Measurements from ENCODE around the gene ATP4A.

The ATP4A gene

GRCh38 chr19:35549879-35550523, 13.5 kb downstream of the ATP4A start:
- in situ Hi-C loops (cut with HindIII; ENCODE audit: low sequenced_read_pairs) = no loop called here

DNA sequence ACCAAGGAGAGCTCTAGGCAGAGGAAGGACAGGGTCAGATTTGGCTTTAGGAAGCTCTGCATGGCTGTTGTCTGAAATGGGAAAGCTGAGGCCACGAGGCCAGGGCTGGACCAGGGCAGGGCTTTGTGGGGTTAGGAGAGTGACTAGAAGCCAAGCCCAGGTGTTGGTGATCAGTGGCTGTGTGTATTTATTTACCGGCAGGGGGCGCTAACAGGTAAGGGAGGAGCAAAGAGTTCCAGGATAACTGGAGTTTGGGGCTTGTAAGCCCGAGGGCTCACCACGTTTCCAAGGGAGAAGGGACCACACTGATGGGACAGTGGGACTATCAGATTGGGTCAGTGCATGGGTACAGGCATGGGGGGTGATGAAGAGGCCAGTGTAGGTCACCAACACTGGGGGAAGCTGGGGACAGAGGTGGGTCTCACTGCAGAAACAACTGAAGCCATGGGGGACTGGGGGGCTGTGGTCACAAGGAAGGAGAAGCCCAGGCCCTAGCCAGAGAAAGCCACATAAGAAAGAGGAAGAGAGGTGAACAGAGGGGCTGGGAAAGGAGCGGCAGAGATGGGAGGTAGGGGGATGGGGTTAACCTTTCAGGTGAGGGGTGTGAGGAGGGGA, 14.2 kb downstream of the ATP4A start:
- in situ Hi-C loops (cut with HindIII; ENCODE audit: low sequenced_read_pairs) = no loop called here

DNA sequence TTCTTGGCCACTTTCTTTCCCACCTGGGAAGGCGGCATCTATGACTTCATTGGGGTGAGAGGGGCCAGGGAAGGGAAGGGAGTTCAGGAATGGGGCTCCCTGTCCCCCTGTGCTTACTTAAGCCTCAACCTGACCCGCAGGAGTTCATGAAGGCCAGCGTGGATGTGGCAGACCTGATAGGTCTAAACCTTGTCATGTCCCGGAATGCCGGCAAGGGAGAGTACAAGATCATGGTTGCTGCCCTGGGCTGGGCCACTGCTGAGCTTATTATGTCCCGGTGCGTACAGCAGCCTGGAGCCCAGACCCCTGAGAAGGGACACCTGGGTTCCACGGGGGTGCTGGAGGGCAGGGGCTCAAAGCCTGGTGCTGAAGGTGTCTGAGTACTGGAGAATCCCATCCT, 16.9 kb downstream of the ATP4A start:
- in situ Hi-C loops (cut with HindIII; ENCODE audit: low sequenced_read_pairs) = no loop called here

GRCh38 chr19:35545855-35546381, 17.5 kb downstream of the ATP4A start:
- in situ Hi-C loops (cut with HindIII; ENCODE audit: low sequenced_read_pairs) = no loop called here

GRCh38 chr19:35545001-35545854, 18.2 kb downstream of the ATP4A start, which contains the start of gene TMEM147:
TMEM147 (plus strand) TSS chr19:35545626; CDS start chr19:35545740, 114 bp downstream.
- in situ Hi-C loops (cut with HindIII; ENCODE audit: low sequenced_read_pairs) = no loop called here

- in situ Hi-C loops (cut with HindIII; ENCODE audit: low sequenced_read_pairs) = no loop called here
Observed at GRCh38 chr19:35544110-35544802, 19.2 kb downstream of the ATP4A start.

DNA sequence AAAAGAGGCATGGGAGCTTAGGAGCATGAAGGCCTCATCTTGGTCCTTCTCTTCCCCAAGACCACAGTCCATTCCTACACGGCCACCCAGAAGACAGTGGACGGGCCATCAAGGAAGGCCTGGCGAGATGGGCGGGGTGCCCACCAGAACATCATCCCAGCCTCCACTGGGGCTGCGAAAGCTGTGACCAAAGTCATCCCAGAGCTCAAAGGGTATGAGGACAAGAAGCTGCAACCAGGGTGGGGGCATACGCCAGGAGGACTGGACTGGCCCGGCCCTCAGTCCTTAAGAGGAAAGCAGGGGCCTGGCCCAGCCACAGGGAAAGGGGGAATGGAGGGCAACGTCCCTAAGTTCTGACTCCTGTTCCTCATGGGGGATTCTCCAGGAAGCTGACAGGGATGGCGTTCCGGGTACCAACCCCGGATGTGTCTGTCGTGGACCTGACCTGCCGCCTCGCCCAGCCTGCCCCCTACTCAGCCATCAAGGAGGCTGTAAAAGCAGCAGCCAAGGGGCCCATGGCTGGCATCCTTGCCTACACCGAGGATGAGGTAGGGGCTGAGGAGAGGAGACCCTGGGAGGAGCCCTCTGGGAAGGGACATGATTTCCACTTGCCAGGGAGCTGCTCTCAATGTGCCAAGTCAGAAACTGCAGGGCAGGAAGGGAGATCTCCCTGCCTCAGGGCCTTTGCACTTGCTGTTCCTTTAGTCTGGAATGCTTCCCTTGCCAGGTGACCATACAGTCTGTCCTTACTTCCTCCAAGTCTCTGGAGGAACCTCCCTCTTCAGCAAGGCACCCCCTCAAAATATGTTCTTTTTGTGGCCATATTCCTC, 20.0 kb downstream of the ATP4A start:
- in situ Hi-C loops (cut with HindIII; ENCODE audit: low sequenced_read_pairs) = no loop called here

DNA sequence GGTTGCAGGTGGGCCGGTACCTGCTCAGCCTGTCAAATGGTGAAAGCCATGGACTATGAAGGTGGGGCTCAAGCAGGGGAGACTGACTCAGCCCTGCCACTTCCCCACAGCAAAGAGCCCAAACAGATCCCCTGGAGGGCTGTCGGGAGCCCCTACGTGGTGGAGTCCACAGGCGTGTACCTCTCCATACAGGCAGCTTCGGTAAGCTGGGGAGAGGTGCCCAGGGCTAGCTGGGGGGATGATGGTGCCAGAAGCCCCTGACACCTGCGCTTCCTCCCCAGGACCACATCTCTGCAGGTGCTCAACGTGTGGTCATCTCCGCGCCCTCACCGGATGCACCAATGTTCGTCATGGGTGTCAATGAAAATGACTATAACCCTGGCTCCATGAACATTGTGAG, 21.2 kb downstream of the ATP4A start:
- in situ Hi-C loops (cut with HindIII; ENCODE audit: low sequenced_read_pairs) = no loop called here

DNA sequence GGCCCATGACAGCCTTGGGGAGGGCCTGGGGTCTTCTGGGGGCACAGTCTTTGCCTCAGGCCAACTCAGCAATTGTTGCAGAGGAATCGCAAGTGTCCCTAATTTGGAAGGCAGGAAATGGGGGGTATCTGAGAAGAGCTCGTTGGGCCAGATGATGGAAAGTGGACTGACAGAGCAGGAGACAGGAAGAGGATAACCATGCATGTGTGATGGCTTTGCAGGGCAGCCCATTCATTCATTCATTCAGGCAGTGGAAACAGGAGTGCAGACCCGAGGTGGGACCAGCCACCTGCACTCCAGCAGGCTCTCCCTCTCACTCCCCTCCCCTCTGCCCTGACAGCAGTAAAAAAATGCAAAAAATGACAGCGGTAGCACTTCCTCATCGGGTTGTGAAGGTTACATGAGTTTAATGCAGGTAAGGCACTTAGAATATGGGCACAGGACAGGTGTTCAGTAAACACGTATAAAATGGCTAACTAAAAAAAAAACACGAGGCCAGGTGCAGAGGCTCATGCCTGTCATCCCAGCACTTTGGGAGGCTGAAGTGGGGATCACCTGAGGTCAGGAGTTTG, 23.0 kb downstream of the ATP4A start:
- in situ Hi-C loops (cut with HindIII; ENCODE audit: low sequenced_read_pairs) = no loop called here

DNA sequence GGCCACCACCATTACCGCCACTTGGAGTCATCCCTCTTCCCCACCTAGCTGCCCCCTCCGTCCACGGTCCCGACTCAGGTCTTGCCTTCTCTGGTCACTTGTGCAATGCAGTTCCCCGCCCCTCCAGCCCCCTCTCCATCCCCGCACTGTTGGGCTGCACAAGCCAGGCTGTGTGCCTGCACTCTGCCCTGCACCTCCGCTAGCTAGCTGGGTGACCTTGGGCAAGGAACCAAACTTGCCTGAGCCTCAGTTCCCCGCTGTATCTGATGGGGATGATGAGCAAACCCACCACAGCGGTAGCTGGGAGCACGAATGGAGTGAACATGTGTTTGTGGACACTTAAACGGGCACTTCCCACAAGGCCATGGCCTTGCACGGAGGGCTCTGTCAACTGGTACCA, 23.6 kb downstream of the ATP4A start:
- in situ Hi-C loops (cut with HindIII; ENCODE audit: low sequenced_read_pairs) = no loop called here

- in situ Hi-C loops (cut with HindIII; ENCODE audit: low sequenced_read_pairs) = no loop called here
Observed at GRCh38 chr19:35539314-35539713, 24.1 kb downstream of the ATP4A start.

- in situ Hi-C loops (cut with HindIII; ENCODE audit: low sequenced_read_pairs) = no loop called here
Observed at GRCh38 chr19:35534803-35535480, 28.5 kb downstream of the ATP4A start.

GRCh38 chr19:35533822-35534392, 29.6 kb downstream of the ATP4A start:
- in situ Hi-C loops (cut with HindIII; ENCODE audit: low sequenced_read_pairs) = no loop called here

DNA sequence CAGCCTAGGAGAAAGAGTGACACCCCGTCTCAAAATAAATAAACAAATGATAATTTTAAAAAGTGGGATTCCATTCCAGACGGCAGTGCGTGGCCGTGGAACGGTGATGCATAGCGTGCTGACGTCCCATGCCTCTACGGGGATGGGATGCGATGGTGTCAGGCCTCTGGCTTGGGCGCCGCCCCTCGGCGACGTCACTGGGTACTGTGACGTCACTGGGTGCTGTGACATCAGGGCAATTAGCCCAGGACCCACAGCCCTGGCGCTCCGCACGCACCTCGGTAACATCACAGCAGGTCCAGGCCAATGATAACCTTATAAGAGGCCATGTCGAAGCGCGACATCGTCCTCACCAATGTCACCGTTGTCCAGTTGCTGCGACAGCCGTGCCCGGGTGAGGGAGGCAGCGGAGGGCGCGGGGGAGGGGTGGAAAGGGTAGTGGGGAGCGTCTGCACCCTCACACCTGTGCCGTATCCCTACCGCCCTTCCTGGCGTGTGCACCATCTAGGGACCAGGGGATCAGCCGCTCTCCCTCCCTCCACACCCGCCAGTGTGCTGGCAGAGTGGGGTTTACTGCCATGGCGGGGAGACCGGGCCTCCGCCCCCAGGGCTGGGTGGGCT, 30.1 kb downstream of the ATP4A start, which contains the start of gene GAPDHS:
Gene GAPDHS (plus strand): TSS at position 256 of the 621 bp plus-strand sequence. CDS start 72 bp downstream, at position 328.
- in situ Hi-C loops (cut with HindIII; ENCODE audit: low sequenced_read_pairs) = no loop called here

DNA sequence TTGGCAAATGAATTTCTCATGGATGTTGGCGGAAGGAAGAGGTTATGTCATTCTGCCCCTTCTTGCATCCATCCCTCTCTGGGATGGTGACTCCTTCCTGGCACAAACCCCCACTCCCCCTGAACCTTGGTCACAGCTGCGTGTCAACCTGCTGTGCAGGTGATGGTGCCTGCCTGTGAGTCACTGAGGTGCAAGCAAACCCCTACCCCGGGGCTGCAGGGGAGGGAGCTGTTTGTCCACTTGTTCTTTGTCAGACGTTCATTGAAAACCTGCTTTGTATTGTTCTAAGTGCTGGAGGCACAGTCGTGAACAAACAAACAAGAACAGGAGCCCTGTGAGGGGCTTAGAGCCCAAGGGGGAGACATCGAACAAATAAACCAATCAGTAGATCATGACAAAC, 32.2 kb downstream of the ATP4A start:
- in situ Hi-C loops (cut with HindIII; ENCODE audit: low sequenced_read_pairs) = no loop called here

DNA sequence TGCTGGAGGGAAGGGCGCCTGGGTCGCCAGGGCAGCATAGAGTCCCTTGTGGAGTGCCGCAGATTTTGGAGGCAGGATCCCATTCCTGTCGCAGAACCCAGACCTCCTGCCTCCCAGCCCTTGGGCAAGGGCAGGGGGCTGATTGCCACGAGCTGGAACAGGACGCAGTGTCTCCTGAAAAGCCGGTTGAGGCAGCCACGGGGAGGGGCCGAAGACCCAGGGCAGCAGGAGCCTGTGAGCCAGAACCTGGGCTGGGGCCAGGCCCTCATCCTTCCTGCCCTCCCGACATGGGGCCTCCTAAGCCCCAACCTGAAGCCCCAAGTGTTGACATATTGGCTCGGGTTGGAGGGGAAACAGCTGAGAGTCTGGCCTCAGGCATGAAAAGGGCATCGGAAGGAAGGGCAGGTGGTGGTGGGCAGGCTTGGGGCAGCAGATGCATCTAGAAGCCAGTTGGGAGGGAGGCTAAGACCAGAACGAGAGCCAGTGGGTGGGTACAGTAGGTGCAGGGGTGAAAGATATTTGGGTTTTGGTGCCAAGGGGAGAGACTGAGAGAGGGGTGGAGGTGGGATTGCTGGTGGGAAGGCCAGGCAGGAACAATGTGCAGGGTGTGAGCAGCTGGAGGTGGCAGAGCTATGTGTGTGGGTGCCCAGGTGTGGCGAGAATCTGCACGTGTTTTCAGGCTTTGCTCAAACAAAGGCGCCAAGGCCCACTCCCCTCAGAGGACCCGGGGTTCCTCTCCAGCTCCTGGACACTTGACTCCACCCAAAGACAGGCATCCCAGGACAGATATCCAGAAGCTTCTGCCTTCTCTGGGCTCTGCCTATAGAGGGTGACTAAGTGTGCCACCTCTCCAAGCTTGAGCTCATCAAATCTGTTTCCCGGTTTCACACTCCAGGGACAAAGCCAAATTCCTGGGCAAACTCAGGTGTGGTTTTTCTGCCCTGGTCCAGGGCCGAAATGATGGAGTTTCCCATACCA, 33.9 kb downstream of the ATP4A start:
- in situ Hi-C loops (cut with HindIII; ENCODE audit: low sequenced_read_pairs) = no loop called here

Data from DLD1 (cell line).